ENCODE results near the gene HIC2. TPM values are rescaled to one million over a fixed set of nuclear protein-coding genes. Genes with fewer than 3 reads are reported as not detected.
"Not testable (repeated sequence)": the region's sequence is repeated elsewhere in the genome, so short reads cannot be mapped to it uniquely, and the experiment has no call there.

Gene HIC2
- total RNA-seq, 2 experiments from 2014 or later, result 9.2 to 11.3 TPM

- H3K79me2 ChIP-seq (ENCODE audit: insufficient read depth, low read depth, low read length); intact Hi-C loops (cut with micrococcal nuclease; ENCODE audit: unreplicated experiment); BruUV-seq (replicated peaks); H3K9me2 ChIP-seq (ENCODE audit: insufficient read depth, low read length); H3K4me2 ChIP-seq (ENCODE audit: low read length); H3K9me3 ChIP-seq (ENCODE audit: low read length); H3K4me3 ChIP-seq (ENCODE audit: low read depth, low read length, poor library complexity, severe bottlenecking); H3K36me3 ChIP-seq (ENCODE audit: insufficient read depth, low read length); H3K27ac ChIP-seq (ENCODE audit: low read depth, low read length, poor library complexity, severe bottlenecking); H3K4me1 ChIP-seq (ENCODE audit: insufficient read depth, low read length, poor library complexity, severe bottlenecking); DNase-seq (ENCODE audit: low spot score); POLR2A ChIA-PET; H2AFZ ChIP-seq (ENCODE audit: low read length); CTCF ChIA-PET (ENCODE audit: unreplicated experiment); H4K20me1 ChIP-seq (ENCODE audit: insufficient read depth, low read length): not testable (repeated sequence)
These were observed 9.4 kb upstream of the HIC2 start for GRCh38 chr22:21407792-21408191.

- H2AFZ ChIP-seq (ENCODE audit: low read length); BruUV-seq (replicated peaks); H3K9me2 ChIP-seq (ENCODE audit: insufficient read depth, low read length); CTCF ChIA-PET (ENCODE audit: unreplicated experiment); H4K20me1 ChIP-seq (ENCODE audit: insufficient read depth, low read length); H3K4me1 ChIP-seq (ENCODE audit: insufficient read depth, low read length, poor library complexity, severe bottlenecking); POLR2A ChIA-PET; H3K27ac ChIP-seq (ENCODE audit: low read depth, low read length, poor library complexity, severe bottlenecking); H3K36me3 ChIP-seq (ENCODE audit: insufficient read depth, low read length); H3K9me3 ChIP-seq (ENCODE audit: low read length); H3K4me3 ChIP-seq (ENCODE audit: low read depth, low read length, poor library complexity, severe bottlenecking); intact Hi-C loops (cut with micrococcal nuclease; ENCODE audit: unreplicated experiment); H3K4me2 ChIP-seq (ENCODE audit: low read length); H3K79me2 ChIP-seq (ENCODE audit: insufficient read depth, low read depth, low read length); DNase-seq (ENCODE audit: low spot score): not testable (repeated sequence)
These were observed 796 bp upstream of the HIC2 start for GRCh38 chr22:21416375-21416774.

- H3K36me3 ChIP-seq (ENCODE audit: insufficient read depth, low read length); H3K27ac ChIP-seq (ENCODE audit: low read depth, low read length, poor library complexity, severe bottlenecking); H3K79me2 ChIP-seq (ENCODE audit: insufficient read depth, low read depth, low read length); H3K9me3 ChIP-seq (ENCODE audit: low read length); H3K4me1 ChIP-seq (ENCODE audit: insufficient read depth, low read length, poor library complexity, severe bottlenecking); H2AFZ ChIP-seq (ENCODE audit: low read length); H3K9me2 ChIP-seq (ENCODE audit: insufficient read depth, low read length); intact Hi-C loops (cut with micrococcal nuclease; ENCODE audit: unreplicated experiment); POLR2A ChIA-PET; DNase-seq (ENCODE audit: low spot score); H4K20me1 ChIP-seq (ENCODE audit: insufficient read depth, low read length); BruUV-seq (replicated peaks); CTCF ChIA-PET (ENCODE audit: unreplicated experiment): not testable (repeated sequence)
- Histone ChIP-seq H3K4me3 (ENCODE audit: low read depth, low read length, poor library complexity, severe bottlenecking) (peak overlapping the region; percentile 66), H3K4me2 (ENCODE audit: low read length) (peak overlapping the region; percentile 54)
These were observed 682 bp downstream of the HIC2 start for GRCh38 chr22:21417853-21418252.

- H3K36me3 ChIP-seq (ENCODE audit: insufficient read depth, low read length); BruUV-seq (replicated peaks); H3K9me3 ChIP-seq (ENCODE audit: low read length); H3K79me2 ChIP-seq (ENCODE audit: insufficient read depth, low read depth, low read length); H3K27ac ChIP-seq (ENCODE audit: low read depth, low read length, poor library complexity, severe bottlenecking); H3K4me1 ChIP-seq (ENCODE audit: insufficient read depth, low read length, poor library complexity, severe bottlenecking); H2AFZ ChIP-seq (ENCODE audit: low read length); H3K4me3 ChIP-seq (ENCODE audit: low read depth, low read length, poor library complexity, severe bottlenecking); CTCF ChIA-PET (ENCODE audit: unreplicated experiment); intact Hi-C loops (cut with micrococcal nuclease; ENCODE audit: unreplicated experiment); DNase-seq (ENCODE audit: low spot score); H4K20me1 ChIP-seq (ENCODE audit: insufficient read depth, low read length); H3K9me2 ChIP-seq (ENCODE audit: insufficient read depth, low read length); H3K4me2 ChIP-seq (ENCODE audit: low read length); POLR2A ChIA-PET: not testable (repeated sequence)
These were observed 1.9 kb downstream of the HIC2 start for GRCh38 chr22:21418974-21419638.

GRCh38 chr22:21420180-21420763 lies 3.1 kb downstream of the HIC2 start:
- H3K79me2 ChIP-seq (ENCODE audit: insufficient read depth, low read depth, low read length); H3K27ac ChIP-seq (ENCODE audit: low read depth, low read length, poor library complexity, severe bottlenecking); BruUV-seq (replicated peaks); DNase-seq (ENCODE audit: low spot score); H3K9me2 ChIP-seq (ENCODE audit: insufficient read depth, low read length); H3K4me1 ChIP-seq (ENCODE audit: insufficient read depth, low read length, poor library complexity, severe bottlenecking); CTCF ChIA-PET (ENCODE audit: unreplicated experiment); H3K4me3 ChIP-seq (ENCODE audit: low read depth, low read length, poor library complexity, severe bottlenecking); intact Hi-C loops (cut with micrococcal nuclease; ENCODE audit: unreplicated experiment); H4K20me1 ChIP-seq (ENCODE audit: insufficient read depth, low read length); H3K4me2 ChIP-seq (ENCODE audit: low read length); H3K9me3 ChIP-seq (ENCODE audit: low read length); H3K36me3 ChIP-seq (ENCODE audit: insufficient read depth, low read length); H2AFZ ChIP-seq (ENCODE audit: low read length); POLR2A ChIA-PET: not testable (repeated sequence)

- H2AFZ ChIP-seq (ENCODE audit: low read length); POLR2A ChIA-PET; H3K36me3 ChIP-seq (ENCODE audit: insufficient read depth, low read length); intact Hi-C loops (cut with micrococcal nuclease; ENCODE audit: unreplicated experiment); H3K4me2 ChIP-seq (ENCODE audit: low read length); H3K4me1 ChIP-seq (ENCODE audit: insufficient read depth, low read length, poor library complexity, severe bottlenecking); H3K27ac ChIP-seq (ENCODE audit: low read depth, low read length, poor library complexity, severe bottlenecking); BruUV-seq (replicated peaks); H4K20me1 ChIP-seq (ENCODE audit: insufficient read depth, low read length); CTCF ChIA-PET (ENCODE audit: unreplicated experiment); H3K79me2 ChIP-seq (ENCODE audit: insufficient read depth, low read depth, low read length); H3K9me2 ChIP-seq (ENCODE audit: insufficient read depth, low read length); H3K9me3 ChIP-seq (ENCODE audit: low read length); H3K4me3 ChIP-seq (ENCODE audit: low read depth, low read length, poor library complexity, severe bottlenecking); DNase-seq (ENCODE audit: low spot score): not testable (repeated sequence)
These were observed 7.0 kb downstream of the HIC2 start for GRCh38 chr22:21424084-21424709.

Data from OCI-LY7 (cell line).